ENCODE results near the gene HIVEP3.

GRCh38 chr1:41864471-41865040, 54.2 kb downstream of the HIVEP3 start:
- TF ChIP-seq CTCF (IDR thresholded peaks at IDR 0.05) (no peak), POLR2A (IDR thresholded peaks at IDR 0.05) (no peak)

Measured in esophagus squamous epithelium (tissue), 4 donors.